NCI-H2081 treated with DMSO at 0.1 percent for 48 hours (cell line): ENCODE data around the gene KLHDC1.
"Not testable (repeated sequence)": the region's sequence is repeated elsewhere in the genome, so short reads cannot be mapped to it uniquely, and the experiment has no call there.

Experiments
- DNase-seq: peaks from one replicate; lab custom pipeline; 2025; lab: John Stamatoyannopoulos, UW

The KLHDC1 gene, protein sequence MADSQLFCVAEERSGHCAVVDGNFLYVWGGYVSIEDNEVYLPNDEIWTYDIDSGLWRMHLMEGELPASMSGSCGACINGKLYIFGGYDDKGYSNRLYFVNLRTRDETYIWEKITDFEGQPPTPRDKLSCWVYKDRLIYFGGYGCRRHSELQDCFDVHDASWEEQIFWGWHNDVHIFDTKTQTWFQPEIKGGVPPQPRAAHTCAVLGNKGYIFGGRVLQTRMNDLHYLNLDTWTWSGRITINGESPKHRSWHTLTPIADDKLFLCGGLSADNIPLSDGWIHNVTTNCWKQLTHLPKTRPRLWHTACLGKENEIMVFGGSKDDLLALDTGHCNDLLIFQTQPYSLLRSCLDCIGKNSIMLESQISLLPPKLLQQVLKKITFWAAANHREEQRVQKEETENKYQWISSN

DNA sequence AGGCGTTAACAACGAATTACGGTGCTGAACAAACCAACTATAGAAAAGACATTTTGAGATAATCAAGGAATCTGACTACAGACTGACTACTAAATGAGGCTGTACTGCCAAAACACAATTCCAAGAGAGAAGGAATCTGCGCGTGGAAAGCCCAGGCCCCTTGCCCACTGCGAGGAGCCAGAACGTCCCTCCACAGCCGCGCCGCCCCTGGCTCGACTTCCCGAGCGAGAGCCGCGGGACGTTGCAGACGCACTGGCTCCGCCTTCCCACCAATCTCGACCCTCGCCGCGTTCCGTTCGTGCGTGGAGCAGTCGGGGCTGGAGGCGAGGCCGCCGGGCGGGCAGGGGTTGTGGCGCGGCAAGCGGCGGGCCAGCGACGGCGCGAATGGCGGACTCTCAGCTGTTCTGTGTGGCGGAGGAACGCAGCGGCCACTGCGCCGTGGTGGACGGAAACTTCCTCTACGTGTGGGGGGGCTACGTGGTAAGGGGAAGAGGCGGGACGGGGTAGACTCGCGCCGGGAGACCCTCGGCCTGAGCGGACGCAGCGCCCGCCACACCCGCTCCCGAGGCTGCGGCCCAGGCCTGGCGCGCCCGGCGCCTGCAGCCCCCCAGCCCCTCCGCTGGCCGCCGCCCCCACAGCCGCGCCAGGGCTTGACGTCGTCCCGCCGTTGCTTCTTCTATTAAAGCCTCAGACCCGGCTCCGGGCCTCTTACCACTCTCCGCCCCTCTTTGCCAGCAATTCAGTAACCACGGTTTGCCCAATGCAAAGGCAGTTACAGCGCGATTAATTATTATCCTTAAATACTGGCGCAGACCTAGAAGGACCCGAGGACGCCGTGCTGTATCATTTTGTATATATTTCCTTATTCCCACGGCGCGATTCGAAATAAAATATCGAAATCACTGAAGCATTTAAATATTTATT is at the start of gene KLHDC1:
Gene KLHDC1, plus strand, starts transcription at position 310 of the 924 bp plus-strand sequence. Its CDS starts 75 bp downstream, at position 385.
- DNase-seq = no peak

DNA sequence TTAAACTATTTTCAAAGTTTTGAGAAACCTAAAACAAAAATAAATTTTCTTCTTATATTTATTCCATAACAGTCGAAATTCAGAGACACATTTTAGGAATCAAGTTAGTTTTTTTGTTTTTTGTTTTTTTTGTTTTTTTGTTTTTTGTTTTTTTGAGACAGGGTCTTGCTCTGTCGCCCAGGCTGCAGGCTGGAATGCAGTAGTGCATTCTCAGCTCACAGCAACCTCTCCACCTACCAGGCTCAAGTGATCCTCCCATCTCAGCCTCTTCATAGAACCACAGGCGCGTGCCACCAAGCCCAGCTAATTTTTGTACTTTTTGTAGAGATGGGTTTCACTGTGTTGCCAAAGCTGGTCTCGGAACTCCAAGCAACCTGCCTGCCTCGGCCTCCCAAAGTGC is 39.4 kb upstream of the KLHDC1 start:
- DNase-seq = no peak

DNA sequence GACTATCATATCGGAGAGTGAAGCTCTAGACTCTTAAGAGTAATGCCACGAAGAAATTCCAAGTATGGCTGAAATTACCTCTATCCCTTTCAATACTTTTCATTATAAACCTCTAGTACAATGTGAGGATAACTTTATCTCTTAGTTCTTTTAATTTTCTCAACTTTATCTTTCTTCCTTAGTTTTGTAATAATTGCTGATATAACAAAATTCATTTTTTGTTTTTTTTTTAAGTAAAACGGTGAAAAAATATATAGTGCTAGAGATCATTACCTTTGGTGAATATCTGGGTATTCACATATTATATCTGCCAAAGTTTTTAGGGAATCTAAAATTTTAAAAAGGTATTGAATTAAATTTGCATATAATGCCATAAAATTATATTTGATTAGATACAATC is 38.4 kb upstream of the KLHDC1 start:
- no peak for DNase-seq

DNA sequence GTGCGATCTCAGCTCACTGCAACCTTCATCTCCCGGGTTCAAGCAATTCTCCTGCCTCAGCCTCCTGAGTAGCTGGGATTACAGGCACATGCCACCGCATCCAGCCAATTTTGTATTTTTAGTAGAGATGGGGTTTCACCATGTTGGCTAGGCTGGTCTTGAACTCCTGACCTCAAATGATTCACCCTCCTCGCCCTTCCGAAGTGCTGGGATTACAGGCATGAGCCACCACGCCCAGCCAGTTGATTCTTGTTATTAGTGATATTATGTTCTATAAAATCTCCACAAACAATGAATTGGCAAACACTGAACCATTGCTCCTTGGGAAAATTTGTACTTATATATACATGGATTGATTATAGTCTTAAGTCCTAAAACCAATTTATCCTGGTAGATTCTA is 35.4 kb upstream of the KLHDC1 start:
- DNase-seq = not testable (repeated sequence)

DNA sequence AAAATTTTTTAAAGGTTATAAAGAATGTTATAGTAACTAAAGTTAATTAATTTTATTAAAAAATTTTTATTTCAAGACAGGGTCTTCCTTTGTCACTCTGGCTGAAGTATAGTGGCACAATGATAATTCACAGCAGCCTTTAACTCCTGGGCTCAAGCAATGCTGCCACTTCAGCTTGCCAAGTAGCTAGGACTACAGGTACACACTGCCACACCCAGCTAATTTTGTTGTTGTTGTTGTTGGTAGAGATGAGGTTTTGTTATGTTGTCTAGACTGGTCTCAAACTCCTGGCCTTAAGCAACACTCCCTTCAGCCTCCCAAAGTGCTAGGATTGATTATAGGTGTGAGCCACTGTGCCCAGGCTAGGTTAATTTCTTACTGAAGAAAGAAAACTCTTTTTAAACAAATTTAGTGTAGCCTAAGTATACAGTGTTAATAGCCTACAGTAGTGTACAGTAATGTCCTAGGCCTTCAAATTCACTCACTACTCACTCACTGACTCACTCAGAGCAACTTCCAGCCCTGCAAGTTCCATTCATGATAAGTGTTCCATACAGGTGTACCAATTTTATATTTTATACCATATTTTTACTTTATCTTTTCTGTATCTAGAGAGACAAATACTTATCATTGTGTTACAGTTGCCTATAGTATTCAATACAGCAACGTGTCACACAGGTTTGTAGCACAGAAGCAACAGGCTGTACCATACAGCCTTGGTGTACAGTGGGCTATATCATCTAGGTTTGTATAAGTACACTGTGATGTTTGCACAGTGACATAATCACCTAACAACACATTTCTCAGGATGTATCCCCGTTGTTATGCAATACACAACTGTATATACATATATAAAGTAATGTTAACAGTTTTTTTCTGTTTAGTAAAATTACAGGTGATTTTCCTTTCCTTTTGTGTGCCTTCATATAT is 33.1 kb upstream of the KLHDC1 start:
- DNase-seq = no peak

DNA sequence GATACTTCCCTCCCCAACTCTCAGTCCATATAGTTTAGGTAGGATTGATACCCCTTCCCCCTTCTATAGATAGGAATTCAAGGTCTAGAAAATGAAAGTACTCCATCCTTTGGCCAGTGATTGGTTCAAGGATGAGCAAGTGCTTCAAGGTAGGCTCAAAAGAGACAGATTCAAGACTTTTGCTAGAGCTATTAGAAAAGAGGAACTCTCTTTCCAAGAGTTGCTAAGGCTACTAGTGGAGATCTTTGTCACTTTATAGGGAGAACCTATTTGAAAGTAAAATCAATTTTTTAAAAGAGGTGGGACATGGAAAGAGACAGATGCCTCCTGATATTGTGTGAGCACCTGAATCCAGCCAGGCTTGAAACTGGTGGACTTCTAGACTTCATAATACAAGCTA is 22.4 kb upstream of the KLHDC1 start:
- DNase-seq = no peak

DNA sequence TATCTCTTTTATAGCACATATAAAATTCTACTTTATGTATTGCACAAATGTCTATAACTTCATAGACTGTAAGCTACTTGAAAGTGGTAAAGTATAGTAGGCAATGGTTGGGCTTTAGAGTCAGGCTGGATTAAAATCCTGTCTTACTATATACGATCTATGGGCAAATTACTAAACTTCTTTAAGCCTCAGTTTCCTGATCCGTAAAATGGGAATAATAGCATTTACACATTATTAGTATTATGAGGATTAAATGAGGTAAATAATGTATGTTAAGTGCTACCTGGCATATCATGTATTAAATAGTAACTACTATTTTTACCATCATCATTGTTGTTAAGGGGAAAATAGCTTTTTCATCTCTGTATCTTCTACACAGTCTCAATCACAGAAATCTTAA is 19.3 kb upstream of the KLHDC1 start:
- DNase-seq = no peak

DNA sequence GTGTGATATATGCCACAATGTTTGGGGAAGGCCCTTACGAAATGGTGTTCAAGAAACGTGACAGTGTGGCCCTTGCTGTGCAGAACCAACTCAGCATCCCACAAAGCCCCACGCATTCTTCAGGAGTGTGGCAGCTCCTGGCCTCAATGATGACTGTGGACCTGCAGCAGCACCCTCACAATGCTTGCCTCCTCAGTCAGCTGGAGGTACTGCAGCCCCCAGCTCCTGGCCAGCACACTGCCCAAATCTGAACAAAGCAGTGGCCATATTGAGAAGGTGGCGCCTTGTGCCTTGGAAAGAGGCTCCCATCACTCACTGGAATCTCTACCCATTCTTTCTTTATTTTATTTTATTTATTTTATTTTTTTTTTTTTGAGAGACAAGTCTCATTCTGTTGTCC is 15.3 kb upstream of the KLHDC1 start:
- DNase-seq = no peak

DNA sequence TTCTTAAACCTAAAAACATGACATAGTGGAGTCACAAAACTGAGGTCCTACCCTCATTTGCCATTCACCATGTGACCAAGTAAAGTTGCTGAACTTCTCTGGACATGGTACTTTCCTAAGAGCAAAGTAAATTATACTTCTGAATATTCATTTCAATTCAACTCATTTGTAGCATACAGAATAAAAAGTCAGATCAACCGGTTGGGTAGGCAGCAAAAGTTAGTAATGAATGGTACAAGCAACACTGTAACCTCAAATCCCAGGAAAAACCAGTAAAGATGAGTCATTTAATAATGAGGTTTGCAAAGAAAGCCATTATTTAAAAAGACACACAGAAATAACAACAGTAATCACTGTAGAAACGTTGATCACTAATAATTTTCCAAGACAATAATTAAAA is 13.6 kb upstream of the KLHDC1 start:
- no peak for DNase-seq

DNA sequence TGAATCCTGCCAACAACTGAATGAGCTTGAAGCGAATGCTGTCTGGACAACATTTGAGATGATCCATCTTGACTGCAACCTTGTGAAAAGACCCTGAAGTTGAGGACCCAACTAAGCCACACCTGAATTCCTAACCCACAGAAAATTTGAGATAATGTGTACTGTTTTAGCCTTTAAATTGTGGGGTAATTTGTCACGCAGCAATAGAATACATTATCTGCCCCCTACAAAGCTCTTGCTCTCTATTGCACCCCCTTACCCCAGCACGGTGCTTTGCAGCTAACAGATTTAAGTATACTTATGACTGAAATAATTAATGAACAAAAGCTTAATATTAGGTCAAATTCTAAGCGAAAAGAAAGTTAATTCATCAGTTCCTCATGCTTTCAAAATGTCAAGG is 6.5 kb upstream of the KLHDC1 start:
- DNase-seq = no peak

DNA sequence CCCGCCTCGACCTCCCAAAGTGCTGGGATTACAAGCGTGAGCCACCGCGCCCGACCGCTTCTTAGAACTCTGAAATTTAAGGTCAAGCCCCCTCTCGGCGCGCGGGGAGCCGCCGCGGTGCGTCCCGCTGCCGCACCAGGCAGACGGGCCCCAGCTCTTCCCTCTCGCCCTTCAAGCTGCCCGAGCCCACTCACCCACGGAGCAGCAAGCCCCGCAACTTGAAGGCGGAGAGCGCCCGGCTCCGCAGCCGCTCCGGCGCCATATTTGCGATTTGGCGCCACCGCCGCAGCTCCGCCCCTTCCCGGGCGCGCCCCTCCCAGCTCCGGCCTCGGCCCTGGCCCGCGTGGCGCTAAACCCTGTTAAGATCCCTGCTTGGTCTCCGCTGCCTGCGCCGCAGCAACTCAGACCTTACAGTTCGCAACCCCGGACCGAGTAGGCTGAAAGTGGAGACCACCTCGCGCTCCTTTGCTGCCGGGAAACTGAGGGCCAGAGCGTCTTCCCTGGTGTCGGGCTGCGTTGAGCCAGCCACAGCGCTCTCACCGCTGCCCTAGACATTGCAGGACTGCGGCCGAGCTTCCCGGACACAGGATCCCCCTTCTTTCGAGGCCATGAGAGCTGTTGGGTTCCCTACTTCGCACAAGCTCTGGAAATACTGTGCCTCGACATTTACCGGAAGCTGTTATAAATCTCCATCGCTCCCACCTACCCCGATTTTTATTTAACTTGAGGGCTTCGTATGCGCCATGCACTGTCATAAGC is 4.8 kb upstream of the KLHDC1 start, which contains the start of gene POLE2:
Gene POLE2, minus strand, starts transcription at position 273 of the 759 bp plus-strand sequence. Its CDS starts 11 bp downstream, at position 262.
- no peak for DNase-seq

DNA sequence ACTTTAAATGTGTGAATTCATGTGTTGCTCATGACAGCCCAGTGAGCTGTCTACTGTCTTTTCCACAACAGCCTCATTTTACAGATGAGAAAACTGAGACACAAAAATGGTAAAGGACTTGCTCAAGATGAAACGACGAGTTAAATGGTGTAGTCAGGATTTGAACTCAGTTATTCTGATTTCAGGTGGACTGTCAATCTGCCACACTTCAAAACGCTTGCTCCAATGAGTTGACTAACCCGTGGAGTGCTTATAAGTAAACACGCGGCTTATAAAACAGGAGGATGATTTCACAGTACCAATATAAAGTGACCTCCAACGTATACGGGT is 4.3 kb upstream of the KLHDC1 start:
- no peak for DNase-seq

DNA sequence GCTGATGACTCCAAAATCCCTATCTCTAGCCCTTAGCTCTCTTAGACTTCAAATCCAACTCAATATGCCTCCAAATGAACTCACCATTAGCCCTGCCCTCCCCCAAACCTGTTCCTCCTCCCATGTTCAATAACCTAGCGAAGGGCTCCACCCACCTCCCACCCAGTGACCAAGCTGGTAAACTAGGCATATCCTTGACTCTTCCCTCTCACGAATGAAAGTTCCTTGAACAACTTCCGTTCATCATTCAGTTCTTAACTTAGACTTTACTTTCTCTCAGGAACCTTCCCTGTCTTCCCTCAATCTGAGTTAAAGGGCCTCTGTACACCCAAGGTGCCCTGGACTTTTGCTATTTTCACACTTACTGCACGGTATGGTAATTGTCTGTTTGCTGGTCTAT is 1.9 kb upstream of the KLHDC1 start:
- no peak for DNase-seq

DNA sequence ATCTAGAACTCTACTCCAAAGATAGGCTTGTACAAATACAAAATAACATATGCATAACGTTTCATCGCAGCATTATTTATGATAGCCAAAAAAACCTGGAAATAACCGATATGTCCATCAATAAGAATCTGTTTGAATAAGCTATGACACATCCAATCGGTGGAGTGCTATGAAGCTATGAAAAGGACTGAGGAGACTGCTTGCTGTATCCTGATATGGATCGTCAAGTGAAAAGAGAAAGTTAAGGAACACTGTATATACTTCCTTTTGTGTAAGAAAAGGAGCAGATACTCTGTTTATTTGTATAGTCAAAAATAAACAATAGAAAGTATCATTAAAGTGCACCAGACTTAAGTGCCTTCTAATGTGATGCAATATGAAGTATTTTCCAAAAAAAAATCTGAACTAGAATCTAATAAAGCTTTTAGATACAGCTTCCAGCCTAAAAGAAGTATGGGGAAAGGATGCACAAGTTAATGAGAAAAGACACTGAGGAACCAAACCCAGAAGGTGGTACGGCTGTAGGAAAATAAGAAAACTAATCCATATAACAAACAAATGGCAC is 645 bp upstream of the KLHDC1 start:
- DNase-seq = no peak

DNA sequence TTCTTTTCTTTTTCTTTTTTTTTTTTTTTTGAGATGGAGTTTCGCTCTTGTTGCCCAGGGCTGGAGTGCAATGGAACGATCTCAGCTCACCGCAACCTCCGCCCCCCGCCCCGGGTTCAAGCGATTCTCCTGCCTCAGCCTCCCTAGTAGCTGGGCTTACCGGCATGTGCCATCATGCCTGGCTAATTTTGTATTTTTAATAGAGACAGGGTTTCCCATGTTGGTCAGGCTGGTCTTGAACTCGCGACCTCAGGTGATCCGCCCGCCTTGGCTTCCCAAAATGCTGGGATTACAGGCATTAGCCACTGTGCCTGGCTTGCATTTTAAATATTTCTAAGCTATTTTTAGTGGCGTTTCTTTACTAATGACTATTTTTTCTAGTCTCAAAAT is 810 bp downstream of the KLHDC1 start:
- DNase-seq = not testable (repeated sequence)

DNA sequence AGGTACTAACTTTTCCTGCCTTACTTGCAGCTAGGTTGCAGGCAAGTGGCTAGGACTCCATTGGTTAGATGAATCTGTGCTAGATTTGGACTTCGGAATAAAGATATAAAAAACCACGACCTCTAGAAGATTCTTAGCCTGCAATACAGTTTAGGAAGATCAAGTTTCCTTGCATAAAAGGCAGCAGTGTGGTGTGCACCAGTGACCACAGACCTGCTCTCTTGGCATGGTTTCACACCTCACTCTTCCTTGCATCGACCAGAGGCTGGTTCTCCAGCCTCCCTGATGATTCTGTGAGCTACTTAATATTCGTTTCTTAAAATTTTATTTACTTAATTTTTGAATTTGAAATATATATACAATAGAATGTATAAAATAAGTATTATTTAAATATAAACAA is 9.8 kb downstream of the KLHDC1 start:
- DNase-seq = no peak

DNA sequence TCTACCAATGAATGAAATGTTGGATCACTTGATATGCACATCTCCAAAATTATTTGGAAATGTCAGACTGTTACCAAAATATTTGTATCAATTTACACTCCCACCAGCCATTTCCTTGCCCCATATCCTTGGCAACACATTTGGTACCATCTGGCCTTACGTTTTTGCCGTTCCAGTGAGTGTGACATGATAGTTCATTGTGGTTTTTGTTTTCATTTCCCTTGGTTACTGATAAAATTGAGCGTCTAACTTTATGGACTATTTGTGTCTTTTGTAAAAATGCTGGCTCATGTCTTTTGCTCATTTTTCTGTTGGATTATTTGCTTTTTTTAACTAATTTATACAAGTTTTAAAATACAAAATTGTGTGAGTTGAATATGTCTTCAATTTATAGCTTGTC is 11.0 kb downstream of the KLHDC1 start:
- DNase-seq = no peak

DNA sequence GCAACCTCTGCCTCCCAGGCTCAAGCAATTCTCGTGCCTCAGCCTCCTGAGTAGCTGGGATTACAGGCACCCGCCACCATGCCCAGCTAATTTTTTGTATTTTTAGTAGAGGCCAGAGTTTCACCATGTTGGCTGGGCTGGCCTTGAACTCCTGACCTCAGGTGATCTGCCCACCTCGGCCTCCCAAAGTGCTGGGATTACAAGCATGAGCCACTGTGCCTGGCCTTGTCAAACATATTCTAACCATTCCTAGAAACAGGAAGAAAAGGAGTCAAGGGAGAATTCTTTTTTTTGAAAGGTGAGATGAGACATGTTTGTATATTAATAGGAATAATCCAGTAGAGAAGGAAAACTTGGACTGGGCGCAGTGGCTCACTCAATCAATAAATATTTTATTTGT is 11.6 kb downstream of the KLHDC1 start:
- DNase-seq = not testable (repeated sequence)

DNA sequence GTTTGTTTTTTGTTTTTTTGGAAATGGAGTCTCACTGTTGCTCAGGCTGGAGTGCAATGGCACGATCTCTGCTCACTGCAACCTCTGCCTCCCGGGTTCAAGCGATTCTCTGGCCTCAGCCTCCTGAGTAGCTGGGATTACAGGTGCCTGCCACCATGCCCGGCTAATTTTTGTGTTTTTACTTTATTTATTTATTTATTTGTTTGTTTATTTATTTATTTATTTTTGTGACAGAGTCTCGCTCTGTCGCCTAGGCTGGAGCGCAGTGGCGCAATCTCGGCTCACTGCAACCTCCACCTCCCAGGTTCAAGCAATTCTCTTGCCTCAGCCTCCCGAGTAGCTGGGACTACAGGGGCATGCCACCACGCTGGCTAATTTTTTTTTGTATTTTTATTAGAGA is 18.1 kb downstream of the KLHDC1 start:
- not testable (repeated sequence) for DNase-seq

DNA sequence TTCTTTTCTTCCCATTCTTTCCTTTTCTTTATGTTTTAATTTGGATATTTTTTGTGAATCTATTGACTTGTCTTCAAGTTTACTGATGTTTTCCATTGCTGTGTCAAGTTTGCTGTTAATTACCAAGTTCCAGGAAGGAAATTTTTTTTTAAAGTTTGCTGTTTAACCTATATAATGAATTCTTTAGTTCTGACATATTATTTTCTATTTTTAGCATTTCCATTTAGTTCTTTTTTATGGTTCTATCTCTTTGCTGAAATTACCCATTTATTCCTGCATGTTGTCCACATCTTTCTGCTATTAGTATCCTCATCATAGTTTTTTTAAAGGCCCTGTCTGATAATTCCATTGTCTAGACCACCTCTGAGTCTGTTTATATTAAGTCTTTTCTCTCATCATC is 27.8 kb downstream of the KLHDC1 start:
- DNase-seq = no peak
